Measurements from ENCODE around the gene MOB1A.
"Not testable (repeated sequence)": the region's sequence is repeated elsewhere in the genome, so short reads cannot be mapped to it uniquely, and the experiment has no call there.

Gene MOB1A

DNA sequence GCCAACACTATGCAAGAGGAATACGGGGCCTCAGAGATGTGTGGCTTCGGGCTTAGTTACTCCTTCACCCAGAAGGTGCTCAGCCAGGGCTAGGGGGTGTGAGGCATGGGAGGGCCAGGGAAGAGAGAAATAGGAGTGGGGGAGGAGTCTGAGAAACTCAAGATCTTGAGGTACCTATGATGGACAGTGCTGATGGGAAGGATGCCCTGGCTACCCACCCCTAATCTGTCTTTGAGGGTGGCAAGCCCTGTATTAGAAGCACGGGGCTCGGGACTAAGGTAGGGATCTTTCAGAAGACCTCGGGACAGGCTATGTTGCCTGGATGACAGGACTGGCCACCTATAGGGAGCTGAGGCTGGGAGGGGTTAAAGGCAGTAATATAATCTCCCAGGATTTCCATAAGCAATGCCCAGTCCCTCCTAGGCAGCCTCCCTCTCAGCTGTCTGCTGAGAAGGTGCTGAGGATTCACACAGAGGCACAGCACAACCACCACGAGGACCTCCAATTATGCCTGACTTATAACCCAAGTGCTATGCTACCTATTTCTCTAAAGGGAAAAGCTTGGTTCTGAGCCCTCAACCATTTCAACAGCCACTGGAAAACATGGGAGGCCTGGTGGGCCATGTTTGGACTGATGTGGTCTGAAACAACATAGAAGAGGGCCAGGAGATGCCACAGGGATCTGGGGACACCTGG is 43.1 kb upstream of the MOB1A start:
- no peak overlapping the region for H3K4me3 ChIP-seq (ENCODE audit: low read depth, low read length)
- TF ChIP-seq, protein P1, sequence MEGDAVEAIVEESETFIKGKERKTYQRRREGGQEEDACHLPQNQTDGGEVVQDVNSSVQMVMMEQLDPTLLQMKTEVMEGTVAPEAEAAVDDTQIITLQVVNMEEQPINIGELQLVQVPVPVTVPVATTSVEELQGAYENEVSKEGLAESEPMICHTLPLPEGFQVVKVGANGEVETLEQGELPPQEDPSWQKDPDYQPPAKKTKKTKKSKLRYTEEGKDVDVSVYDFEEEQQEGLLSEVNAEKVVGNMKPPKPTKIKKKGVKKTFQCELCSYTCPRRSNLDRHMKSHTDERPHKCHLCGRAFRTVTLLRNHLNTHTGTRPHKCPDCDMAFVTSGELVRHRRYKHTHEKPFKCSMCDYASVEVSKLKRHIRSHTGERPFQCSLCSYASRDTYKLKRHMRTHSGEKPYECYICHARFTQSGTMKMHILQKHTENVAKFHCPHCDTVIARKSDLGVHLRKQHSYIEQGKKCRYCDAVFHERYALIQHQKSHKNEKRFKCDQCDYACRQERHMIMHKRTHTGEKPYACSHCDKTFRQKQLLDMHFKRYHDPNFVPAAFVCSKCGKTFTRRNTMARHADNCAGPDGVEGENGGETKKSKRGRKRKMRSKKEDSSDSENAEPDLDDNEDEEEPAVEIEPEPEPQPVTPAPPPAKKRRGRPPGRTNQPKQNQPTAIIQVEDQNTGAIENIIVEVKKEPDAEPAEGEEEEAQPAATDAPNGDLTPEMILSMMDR (conservative IDR thresholded peaks at IDR 0.05; ENCODE audit: low read depth, low read length), result no peak
- no peak for DNase-seq (ENCODE audit: low read depth)

DNA sequence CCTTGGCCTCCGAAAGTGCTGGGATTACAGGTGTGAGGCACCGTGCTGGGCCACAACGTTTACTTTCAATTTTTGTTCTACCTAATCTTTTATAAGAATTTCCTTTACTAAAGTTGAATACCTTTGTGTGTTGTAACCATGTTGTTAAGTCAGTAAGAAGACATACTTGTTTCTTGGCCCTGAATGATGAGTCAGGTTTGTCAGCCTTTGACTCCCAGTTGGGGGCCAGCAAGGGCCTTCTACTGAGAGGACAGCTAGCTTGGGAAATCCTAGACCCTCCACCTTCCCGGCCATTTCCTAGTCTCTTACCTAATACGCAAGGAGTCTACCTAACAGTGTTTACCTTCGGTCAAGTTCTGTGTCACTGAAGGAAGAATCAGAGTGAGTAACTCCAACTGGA is 42.4 kb upstream of the MOB1A start:
- peak; percentile 81 for DNase-seq (ENCODE audit: low read depth)
- no peak overlapping the region for H3K4me3 ChIP-seq (ENCODE audit: low read depth, low read length)
- TF ChIP-seq, protein P1 (conservative IDR thresholded peaks at IDR 0.05; ENCODE audit: low read depth, low read length), result no peak

DNA sequence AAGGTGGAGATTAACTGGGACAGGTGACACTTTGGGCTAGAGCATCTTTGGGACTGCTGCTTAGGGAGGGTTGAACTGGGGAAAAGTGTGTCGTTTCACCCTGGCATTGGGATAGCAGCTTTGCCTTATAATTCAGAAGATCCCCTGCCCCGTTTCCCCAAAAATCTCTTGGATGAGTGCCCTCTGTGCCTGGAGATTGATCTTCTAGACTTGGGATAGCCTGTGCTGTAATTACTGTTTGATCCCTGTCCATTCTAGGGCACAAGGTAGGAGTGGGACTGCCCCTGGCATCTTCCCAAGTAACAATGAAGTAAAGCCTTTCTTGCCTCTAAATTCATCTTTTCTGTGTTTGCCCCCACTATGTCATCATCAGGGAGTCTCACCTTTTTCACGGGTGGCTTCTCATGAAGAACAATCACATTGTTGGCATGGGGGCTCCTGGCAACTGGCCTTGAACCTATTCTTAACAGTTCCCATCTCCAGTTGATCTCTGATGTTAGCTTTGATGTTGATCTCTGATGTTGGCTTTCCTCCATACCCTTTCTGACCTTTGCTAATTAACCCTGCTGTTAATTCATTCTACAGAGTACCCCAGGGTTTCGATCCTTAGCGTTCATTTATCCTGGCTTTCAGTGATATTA is 41.3 kb upstream of the MOB1A start:
- TF ChIP-seq, protein P1 (conservative IDR thresholded peaks at IDR 0.05; ENCODE audit: low read depth, low read length), result no peak
- DNase-seq (ENCODE audit: low read depth), result no peak
- no peak overlapping the region for H3K4me3 ChIP-seq (ENCODE audit: low read depth, low read length)

DNA sequence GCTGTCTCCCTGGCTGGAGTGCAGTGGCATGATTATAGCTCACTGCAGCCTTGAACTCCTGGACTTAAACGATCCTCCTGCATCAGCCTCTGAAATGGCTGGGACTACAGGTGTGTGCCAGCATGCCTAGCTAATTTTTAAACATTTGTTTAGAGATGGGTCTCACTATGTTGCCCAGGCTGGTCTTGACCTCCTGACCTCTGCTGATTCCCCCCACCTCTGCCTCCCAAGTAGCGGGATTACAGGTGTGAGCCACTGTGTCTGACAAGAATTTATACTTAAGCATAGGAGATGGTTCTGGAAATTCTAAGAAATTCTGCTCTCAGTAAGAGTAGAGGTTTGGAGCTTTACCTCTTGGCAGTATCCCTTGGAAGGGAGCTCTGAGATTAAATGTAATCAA is 38.0 kb upstream of the MOB1A start:
- TF ChIP-seq, protein P1 (conservative IDR thresholded peaks at IDR 0.05; ENCODE audit: low read depth, low read length), result no peak
- H3K4me3 ChIP-seq (ENCODE audit: low read depth, low read length), result no peak overlapping the region
- no peak for DNase-seq (ENCODE audit: low read depth)

DNA sequence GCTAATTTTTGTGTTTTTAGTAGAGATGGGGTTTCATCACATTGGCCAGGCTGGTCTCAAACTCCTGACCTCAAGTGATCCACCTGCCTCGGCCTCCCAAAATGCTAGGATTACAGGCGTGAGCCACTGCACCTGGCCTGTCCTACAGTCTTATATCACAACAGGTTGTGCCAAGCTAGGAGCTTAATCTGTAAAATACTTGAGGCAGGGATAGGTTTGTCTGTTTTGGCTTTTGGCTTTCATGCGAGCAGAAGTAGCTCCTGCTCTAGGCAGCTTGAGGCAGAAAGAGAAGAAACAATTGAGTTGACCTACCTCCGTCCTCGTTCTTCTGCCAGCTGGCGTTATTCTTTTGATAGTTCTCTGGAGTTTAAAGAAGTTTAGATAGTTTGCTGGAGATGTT is 37.1 kb upstream of the MOB1A start:
- DNase-seq (ENCODE audit: low read depth); H3K4me3 ChIP-seq (ENCODE audit: low read depth, low read length): not testable (repeated sequence)

DNA sequence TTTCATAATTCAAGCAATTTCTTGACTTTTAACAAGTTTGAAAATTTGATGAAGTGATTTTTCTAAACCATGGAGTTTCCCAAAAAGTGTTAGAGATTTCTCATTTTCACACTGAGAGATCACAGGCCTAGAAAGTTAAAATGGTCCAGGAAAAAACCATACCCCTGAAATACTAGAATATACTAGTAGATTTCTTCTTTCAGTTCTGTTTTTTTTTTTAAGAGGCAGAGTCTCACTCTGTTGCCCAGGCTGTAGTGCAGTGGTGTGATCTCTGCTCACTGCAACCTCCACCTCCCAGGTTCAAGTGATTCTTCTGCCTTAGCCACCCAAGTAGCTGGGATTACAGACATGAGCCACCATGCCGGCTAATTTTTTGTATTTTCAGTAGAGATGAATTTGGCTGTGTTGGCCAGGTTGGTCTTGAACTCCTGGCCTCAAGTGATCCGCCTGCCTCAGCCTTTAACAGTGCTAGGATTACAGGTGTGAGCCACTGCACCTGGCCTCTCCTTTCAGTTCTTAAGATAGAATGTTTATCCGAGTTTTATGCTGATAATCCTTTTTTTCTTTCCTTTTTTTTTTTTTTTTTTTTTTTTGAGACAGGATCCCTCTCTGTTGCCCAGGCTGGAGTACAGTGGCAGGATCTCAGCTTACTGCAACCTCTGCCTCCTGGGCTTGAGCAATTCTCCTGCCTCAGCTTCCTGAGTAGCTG is 34.2 kb upstream of the MOB1A start:
- DNase-seq (ENCODE audit: low read depth), result no peak
- H3K4me3 ChIP-seq (ENCODE audit: low read depth, low read length), result no peak overlapping the region
- TF ChIP-seq, protein P1 (conservative IDR thresholded peaks at IDR 0.05; ENCODE audit: low read depth, low read length), result no peak

DNA sequence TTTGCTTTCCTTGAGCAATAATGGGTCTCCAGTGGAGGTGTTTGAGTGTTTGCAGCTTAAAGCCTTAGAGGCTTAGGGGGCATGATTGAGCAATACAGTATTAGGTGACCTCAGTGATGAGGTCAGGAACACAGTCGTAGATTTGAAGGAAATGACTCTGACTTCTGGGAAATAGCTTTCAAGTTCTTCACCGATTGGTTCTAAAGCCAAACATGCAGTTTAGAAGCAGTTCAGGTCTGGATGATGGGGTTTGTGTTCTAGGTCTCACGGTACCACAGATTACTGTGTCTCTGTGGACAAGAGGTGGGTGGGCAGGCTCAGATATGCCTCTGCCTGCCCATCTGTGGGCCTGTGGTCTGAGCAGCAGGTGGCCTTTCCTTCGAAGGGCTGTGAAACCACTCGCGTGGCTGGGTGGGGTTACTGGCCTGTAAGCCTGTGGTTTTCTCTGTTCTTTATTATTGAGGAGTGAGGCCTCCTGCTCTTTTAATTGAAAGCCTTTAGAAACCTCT is 27.6 kb upstream of the MOB1A start:
- TF ChIP-seq, protein P1 (conservative IDR thresholded peaks at IDR 0.05; ENCODE audit: low read depth, low read length), result no peak
- no peak overlapping the region for H3K4me3 ChIP-seq (ENCODE audit: low read depth, low read length)
- DNase-seq (ENCODE audit: low read depth), result peak; percentile 82

Measured in choroid plexus epithelial cell (primary cell).